Measurements from ENCODE around the gene ESYT3. TPM values are rescaled to one million over a fixed set of nuclear protein-coding genes. Genes with fewer than 3 reads are reported as not detected.

Gene ESYT3
- total and polyA plus RNA-seq, 2 of the 8 experiments (the other 6 are each of a cell fraction or from before 2014, with no cell fraction given), result 4.4 to 7.3 TPM

GRCh38 chr3:138399766-138400165 lies 34.6 kb upstream of the ESYT3 start:
- Histone ChIP-seq H2AFZ (ENCODE audit: low read length) (no peak overlapping the region), H2AK5ac (ENCODE audit: low read depth, low read length) (no peak overlapping the region), H2BK12ac (ENCODE audit: low read depth, low read length) (no peak overlapping the region), H3K18ac (ENCODE audit: extremely low read depth, low read length) (no peak overlapping the region), H3K79me2 (ENCODE audit: control insufficient read depth in 1 of 2, insufficient read depth in 2 of 2, low read length in 2 of 2) (no peaks in the 10 kb centered on the region), H3K4me2 (ENCODE audit: insufficient read depth in 1 of 2, low read depth in 2 of 2, low read length in 2 of 2) (no peak overlapping the region), H3K23me2 (ENCODE audit: low read depth, low read length) (no peaks in the 10 kb centered on the region), H2BK15ac (ENCODE audit: low read length) (no peak overlapping the region), H4K8ac (ENCODE audit: extremely low read depth, insufficient read depth, low read length) (no peak overlapping the region), H3K27ac (ENCODE audit: low read depth, low read length) (no peak overlapping the region), H3K4ac (replicated peaks; ENCODE audit: insufficient read length, low read depth, low read length) (no peak overlapping the region), H3K9me3 (ENCODE audit: insufficient read depth in 2 of 2, low read depth in 1 of 2, low read length in 1 of 2) (no peaks in the 10 kb centered on the region), H4K20me1 (replicated peaks in 1 of 2; ENCODE audit: control insufficient read depth in 1 of 2, insufficient read depth in 2 of 2, low read length in 2 of 2) (no peaks in the 10 kb centered on the region), H3K56ac (replicated peaks; ENCODE audit: insufficient read length, low read depth, low read length) (no peak overlapping the region), H3K4me1 (replicated peaks in 1 of 4; ENCODE audit: control insufficient read depth in 3 of 4, insufficient read depth in 4 of 4, low read length in 3 of 4) (peaks cover 2 to 13% (median 10%) of the 10 kb centered on the region in 4 experiments), H4K5ac (ENCODE audit: insufficient read length, low read depth, low read length) (no peak overlapping the region), H3K4me3 (ENCODE audit: extremely low read depth in 1 of 4, insufficient read depth in 2 of 4, low read depth in 3 of 4, low read length in 4 of 4) (no peak overlapping the region), H4K91ac (replicated peaks; ENCODE audit: insufficient read length, low read length) (no peak overlapping the region), H3K27me3 (replicated peaks in 1 of 4; ENCODE audit: control insufficient read depth in 3 of 4, extremely low read depth in 1 of 4, insufficient read depth in 3 of 4, low read length in 3 of 4) (no peaks in the 10 kb centered on the region), H3K36me3 (ENCODE audit: control insufficient read depth in 2 of 4, insufficient read depth in 4 of 4, low read length in 3 of 4) (peaks cover 0 to 8% (median 4%) of the 10 kb centered on the region in 4 experiments; a peak in 1 of 8 replicates), H2BK5ac (ENCODE audit: low read depth, low read length) (no peak overlapping the region), H2BK120ac (replicated peaks; ENCODE audit: low read depth, low read length) (no peak overlapping the region), H3K79me1 (ENCODE audit: low read depth, low read length) (no peaks in the 10 kb centered on the region; the same call in 1 of the 2 replicates), H3K23ac (ENCODE audit: insufficient read length) (no peak overlapping the region), H3K14ac (ENCODE audit: insufficient read length) (no peak overlapping the region), H3K9ac (replicated peaks in 1 of 4; ENCODE audit: extremely low read depth in 1 of 4, low read depth in 3 of 4, low read length in 3 of 4) (no peak overlapping the region), H2BK20ac (ENCODE audit: low read length) (no peak overlapping the region)
- ChIA-PET CTCF (ENCODE audit: partially characterized antibody) (interaction anchor here (0.7 to 6.6 kb wide), 6 partner anchors 13 to 219 kb away, joined by 3 to 25 read pairs (median 3); no protein-coding TSS in a partner anchor), POLR2A (ENCODE audit: partially characterized antibody) (interaction anchor here (0.6 to 1.0 kb wide), 3 partner anchors 15 to 409 kb away, joined by 3 read pairs; no protein-coding TSS in a partner anchor)
- FAIRE-seq (no peak), DNase-seq (ENCODE audit: low read depth in 1 of 2, low spot score in 2 of 2) (no peak)
- WGBS, 2 experiments (ENCODE audit: extremely low coverage in 1 of 2, insufficient coverage in 1 of 2, insufficient read length in 1 of 2, insufficient replicate concordance in 2 of 2, low coverage in 1 of 2, low lambda C conversion rate in 2 of 2, missing lambda C conversion rate in 1 of 2), result 92% methylated on average over 10 of the region's 10 CpGs; no CpG with 5 or more reads in 1 of the 2 experiments
- TF ChIP-seq PHF8 (conservative IDR thresholded peaks at IDR 0.05; ENCODE audit: low read depth, low read length), result no peak
- TF ChIP-seq TAF7 (optimal IDR thresholded peaks at IDR 0.05; ENCODE audit: borderline replicate concordance, low read depth, low read length), result no peak
- TF ChIP-seq EGR1 (IDR thresholded peaks at IDR 0.05; ENCODE audit: borderline replicate concordance, low read depth, low read length), result no peak

All from H1 (cell line).